HCT116 (cell line): ENCODE results near the gene PGBD5. TPM values are rescaled to one million over a fixed set of nuclear protein-coding genes. Genes with fewer than 3 reads are reported as not detected.

Source experiments
- ATAC-seq: fragments of 200-7000 bp; cut with Tn5 transposase; 2 replicates; pipeline ENCODE4 v1.9.1; 2020; ENCODE audit warnings: mild to moderate bottlenecking, moderate library complexity
- BruUV-seq: library from RNA; stranded (reverse); fragments of 400-500 nt; replicated peaks from 2 replicates; lab custom pipeline; 2021; lab: Mats Ljungman, UMichigan
- CTCF ChIA-PET: fragments of 300-600 bp; sonication (Branson Sonifier 250); formaldehyde crosslinking; loops from one replicate; lab custom pipeline; 2021; ENCODE audit warnings: antibody characterized with exemption; lab: Charles Lee
- POLR2A ChIA-PET: fragments of 300-600, 350-600 bp; sonication (Branson Sonifier 250); formaldehyde crosslinking; loops from one replicate; lab custom pipeline; 2021; ENCODE audit warnings: antibody characterized with exemption; lab: Charles Lee
- RAD21 ChIA-PET, 2 experiments: fragments of 300-600 bp; sonication (Branson Sonifier 250); formaldehyde crosslinking; loops; one replicate each; lab custom pipeline; 2023; ENCODE audit warnings: low total read pairs in 2 of 2; ENCODE audit not compliant: uncharacterized antibody in 2 of 2, unreplicated experiment in 2 of 2, low non-redundant PET in 1 of 2; lab: Charles Lee
- DNase-seq: peaks from one replicate; pipeline ENCODE4 v3.0.0-alpha.2; 2010; ENCODE audit warnings: low read depth, low spot score
- H2AFZ ChIP-seq: fragments of 200-600 bp; shearing (Covaris generic), sonication (generic); 2 replicates; pipeline ENCODE4 v1.6.1; 2017; ENCODE audit warnings: low read depth, mixed run types, mixed read lengths, antibody characterized with exemption, low read length; ENCODE audit not compliant: poor library complexity, severe bottlenecking
- H3K27ac ChIP-seq: 2 replicates; pipeline ENCODE4 v1.5.1; 2012; ENCODE audit warnings: low read depth, low read length
- H3K27me3 ChIP-seq: fragments of 200-600 bp; sonication (generic); 2 replicates; pipeline ENCODE4 v1.6.1; 2016; ENCODE audit warnings: mixed run types, low read length, mixed read lengths; ENCODE audit not compliant: insufficient read depth
- H3K36me3 ChIP-seq, 2 experiments: fragments of 200-500 bp in 1 of 2; fragments of 200-600 bp in 1 of 2; sonication (Bioruptor generic) in 1 of 2; sonication (generic) in 1 of 2; 2 replicates each; pipeline versions ENCODE4 v1.5.1 to v1.6.1; 2014 to 2016; ENCODE audit warnings: low read length in 2 of 2, inconsistent platforms in 1 of 2, mixed read lengths in 1 of 2, mixed run types in 1 of 2; ENCODE audit not compliant: insufficient read depth in 2 of 2, control insufficient read depth in 1 of 2
- H3K4me1 ChIP-seq, 2 experiments: fragments of 200-600 bp in 1 of 2; sonication (generic) in 1 of 2; 2 replicates each; pipeline versions ENCODE4 v1.5.1 to v1.6.1; 2012 to 2017; ENCODE audit warnings: low read length in 2 of 2, inconsistent platforms in 1 of 2, mild to moderate bottlenecking in 1 of 2, mixed read lengths in 1 of 2, mixed run types in 1 of 2, moderate library complexity in 1 of 2; ENCODE audit not compliant: insufficient read depth in 2 of 2, control insufficient read depth in 1 of 2
- H3K4me2 ChIP-seq: fragments of 200-600 bp; sonication (generic); 2 replicates; pipeline ENCODE4 v1.6.1; 2017; ENCODE audit warnings: mixed run types, low read length, mixed read lengths
- H3K4me3 ChIP-seq, 2 experiments: fragments of 200-600 bp in 1 of 2; sonication (generic) in 1 of 2; replicated peaks in 1 of 2; 2 replicates each; pipeline ENCODE4 v1.5.1; 2011 to 2016; ENCODE audit warnings: low read length in 2 of 2, control low read depth in 1 of 2, low read depth in 1 of 2, mild to moderate bottlenecking in 1 of 2, mixed read lengths in 1 of 2, mixed run types in 1 of 2
- H3K79me2 ChIP-seq: fragments of 200-600 bp; sonication (generic); 2 replicates; pipeline ENCODE4 v1.6.1; 2017; ENCODE audit warnings: mild to moderate bottlenecking, mixed run types, low read length, moderate library complexity, mixed read lengths; ENCODE audit not compliant: insufficient read depth
- H3K9ac ChIP-seq: fragments of 200-600 bp; sonication (generic); 2 replicates; pipeline ENCODE4 v1.6.1; 2016; ENCODE audit warnings: low read length, mixed read lengths
- H3K9me2 ChIP-seq: fragments of 200-600 bp; sonication (generic), shearing (Covaris generic); 2 replicates; pipeline ENCODE4 v1.6.1; 2017; ENCODE audit warnings: mixed run types, mild to moderate bottlenecking, moderate library complexity; ENCODE audit not compliant: insufficient read depth
- H3K9me3 ChIP-seq, 2 experiments: fragments of 200-500 bp in 1 of 2; fragments of 200-600 bp in 1 of 2; sonication (Bioruptor generic) in 1 of 2; sonication (generic) in 1 of 2; 2 replicates each; pipeline ENCODE4 v1.6.1; 2014 to 2017; ENCODE audit warnings: low read length in 2 of 2, mixed read lengths in 2 of 2, inconsistent platforms in 1 of 2, low read depth in 1 of 2, mild to moderate bottlenecking in 1 of 2, mixed run types in 1 of 2, moderate library complexity in 1 of 2; ENCODE audit not compliant: control insufficient read depth in 1 of 2, insufficient read depth in 1 of 2
- H4K20me1 ChIP-seq: fragments of 200-600 bp; sonication (generic), shearing (Covaris generic); 2 replicates; pipeline ENCODE4 v1.6.1; 2017; ENCODE audit warnings: mixed run types, mild to moderate bottlenecking, moderate library complexity; ENCODE audit not compliant: insufficient read depth
- CBX3 ChIP-seq: IDR thresholded peaks from 2 replicates; pipeline ENCODE4 v1.6.1; 2012; ENCODE audit warnings: low read depth
- EGR1 ChIP-seq: IDR thresholded peaks from 2 replicates; pipeline ENCODE4 v1.6.1; 2012; ENCODE audit warnings: low read depth
- EZH2 ChIP-seq: fragments of 200-600 bp; sonication (generic); IDR thresholded peaks from 2 replicates; pipeline ENCODE4 v1.6.1; 2017; ENCODE audit warnings: antibody characterized with exemption, mixed run types
- EZH2phosphoT487 ChIP-seq: fragments of 200-600 bp; IDR thresholded peaks from 2 replicates; pipeline ENCODE4 v1.6.1; 2018; ENCODE audit warnings: antibody characterized with exemption, borderline replicate concordance
- FOSL1 ChIP-seq: IDR thresholded peaks from 2 replicates; pipeline ENCODE4 v1.6.1; 2012; ENCODE audit warnings: low read depth
- JUND ChIP-seq: IDR thresholded peaks from 2 replicates; pipeline ENCODE4 v1.6.1; 2012
- POLR2A ChIP-seq: IDR thresholded peaks from 2 replicates; pipeline ENCODE4 v1.7.0; 2011; ENCODE audit warnings: borderline replicate concordance; ENCODE audit not compliant: insufficient read depth, insufficient read length; ENCODE audit errors: extremely low read depth
- POLR2AphosphoS5 ChIP-seq: IDR thresholded peaks from 2 replicates; pipeline ENCODE4 v1.6.1; 2011; ENCODE audit warnings: mild to moderate bottlenecking, low read depth, low read length, moderate library complexity
- RAD21 ChIP-seq: IDR thresholded peaks from 2 replicates; pipeline ENCODE4 v1.6.1; 2012; ENCODE audit warnings: low read depth, mild to moderate bottlenecking
- SIN3A ChIP-seq: IDR thresholded peaks from 2 replicates; pipeline ENCODE4 v1.6.1; 2012; ENCODE audit warnings: low read depth
- SRF ChIP-seq: IDR thresholded peaks from 2 replicates; pipeline ENCODE4 v1.6.1; 2012; ENCODE audit warnings: low read depth
- ZFX ChIP-seq: fragments of 450-650 bp; IDR thresholded peaks from 2 replicates; pipeline ENCODE4 v1.6.1; 2017
- ZNF274 ChIP-seq: fragments of 200-500 bp; sonication (Bioruptor generic); IDR thresholded peaks from 2 replicates; pipeline ENCODE4 v1.6.1; 2014; ENCODE audit warnings: mild to moderate bottlenecking, low read depth, low read length, inconsistent platforms
- intact Hi-C: fragments of 100-400 bp; cut with micrococcal nuclease; formaldehyde crosslinking; loops from 2 replicates; pipeline ENCODE4 v1.10.0; 2022
- total RNA-seq: library from RNA; stranded (reverse); gene quantifications from one replicate; pipeline ENCODE4 v1.2.1, GENCODE V29; 2021; ENCODE audit not compliant: unreplicated experiment
- TF ChIP-seq, protein P1 (sequence below): IDR thresholded peaks from 2 replicates; pipeline ENCODE4 v1.6.1; 2012
- TF ChIP-seq, protein P2 (sequence below): IDR thresholded peaks from 2 replicates; pipeline ENCODE4 v1.6.1; 2012; ENCODE audit warnings: low read depth
- TF ChIP-seq, protein P3 (sequence below): IDR thresholded peaks from 2 replicates; pipeline ENCODE4 v1.6.1; 2012
- TF ChIP-seq, protein P4 (sequence below): IDR thresholded peaks from 2 replicates; pipeline ENCODE4 v1.6.1; 2011; ENCODE audit warnings: mild to moderate bottlenecking, low read length, moderate library complexity; ENCODE audit not compliant: insufficient replicate concordance; ENCODE audit errors: extremely low read depth

Gene PGBD5
- total RNA-seq, 1 experiment from 2014 or later: 0.27 TPM

DNA sequence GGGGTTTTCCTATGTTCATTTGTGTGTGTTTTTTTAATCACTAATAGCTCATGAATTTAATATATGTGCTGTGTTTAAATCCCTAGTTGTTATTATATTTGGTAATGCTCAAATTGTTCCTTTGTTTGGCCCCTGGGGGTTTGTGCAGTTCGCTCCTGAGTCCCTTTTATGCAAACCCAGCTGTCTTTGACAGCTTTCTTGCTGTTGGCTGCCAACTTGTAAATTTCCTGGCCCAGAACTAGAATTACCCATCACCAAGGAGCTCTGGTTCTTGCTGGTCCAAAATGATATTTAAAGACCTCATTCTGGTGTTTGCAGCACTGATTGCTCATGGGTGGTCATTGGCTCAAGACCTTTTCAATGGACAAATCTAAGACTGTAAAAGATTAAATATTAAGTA lies 39.6 kb upstream of the PGBD5 start:
- intact Hi-C loops: no loop called here
- DNase-seq: no peak
- H3K9me3 ChIP-seq: no peaks in the 10 kb centered on the region
- H3K36me3 ChIP-seq: no peaks in the 10 kb centered on the region
- no peak overlapping the region for H3K9ac ChIP-seq
- ChIA-PET POLR2A (no interaction called here), RAD21 (no interaction called here), CTCF (no interaction called here)
- no peak overlapping the region for H2AFZ ChIP-seq
- no peaks in the 10 kb centered on the region for H3K79me2 ChIP-seq
- H3K9me2 ChIP-seq: no peaks in the 10 kb centered on the region
- TF ChIP-seq, protein P1, sequence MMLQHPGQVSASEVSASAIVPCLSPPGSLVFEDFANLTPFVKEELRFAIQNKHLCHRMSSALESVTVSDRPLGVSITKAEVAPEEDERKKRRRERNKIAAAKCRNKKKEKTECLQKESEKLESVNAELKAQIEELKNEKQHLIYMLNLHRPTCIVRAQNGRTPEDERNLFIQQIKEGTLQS: no peak
- no peak for TF ChIP-seq EZH2
- H3K27me3 ChIP-seq: peaks cover 27% of the 10 kb centered on the region
- no peak overlapping the region for H3K4me2 ChIP-seq
- no TSS peak for BruUV-seq
- no peaks in the 10 kb centered on the region for H4K20me1 ChIP-seq
- no peak overlapping the region for H3K4me3 ChIP-seq
- H3K27ac ChIP-seq: no peak overlapping the region
- no peaks in the 10 kb centered on the region for H3K4me1 ChIP-seq
- no peak for ATAC-seq

DNA sequence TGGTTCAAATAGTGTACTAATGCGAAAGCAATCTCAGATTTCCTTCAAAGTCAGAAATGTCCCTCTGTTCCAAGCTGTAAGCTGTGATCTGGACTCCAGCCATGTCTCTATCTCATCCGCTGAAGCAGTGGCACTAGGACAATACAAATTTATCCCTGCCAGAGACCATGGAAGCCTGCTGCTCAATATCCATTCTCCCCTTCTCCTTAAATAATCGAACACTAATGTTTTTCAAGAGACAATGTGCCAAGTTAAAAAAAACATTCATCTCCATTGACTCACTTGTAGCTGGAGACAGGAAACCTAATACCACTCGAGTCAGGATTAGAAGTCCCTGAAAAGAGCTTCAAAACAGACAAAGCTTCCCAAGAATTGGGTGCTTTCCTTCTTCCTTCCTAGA lies 38.5 kb upstream of the PGBD5 start:
- intact Hi-C loops: no loop called here
- Histone ChIP-seq H3K27me3 (peaks cover 38% of the 10 kb centered on the region), H3K9ac (no peak overlapping the region), H2AFZ (no peak overlapping the region), H3K79me2 (no peaks in the 10 kb centered on the region), H3K9me3 (no peaks in the 10 kb centered on the region), H3K4me1 (no peaks in the 10 kb centered on the region), H4K20me1 (no peaks in the 10 kb centered on the region), H3K9me2 (no peaks in the 10 kb centered on the region), H3K27ac (no peak overlapping the region), H3K4me2 (no peak overlapping the region), H3K36me3 (no peaks in the 10 kb centered on the region), H3K4me3 (no peak overlapping the region)
- ATAC-seq (no peak), DNase-seq (no peak)
- CTCF ChIA-PET: no interaction called here
- RAD21 ChIA-PET: no interaction called here
- POLR2A ChIA-PET: no interaction called here
- no TSS peak for BruUV-seq
- TF ChIP-seq EZH2 (no peak), POLR2A (no peak), ZFX (no peak), EGR1 (no peak), SIN3A (no peak), POLR2AphosphoS5 (no peak), RAD21 (no peak), EZH2phosphoT487 (no peak), FOSL1 (no peak), CBX3 (no peak), SRF (no peak), JUND (no peak), ZNF274 (no peak)
- TF ChIP-seq, protein P2, sequence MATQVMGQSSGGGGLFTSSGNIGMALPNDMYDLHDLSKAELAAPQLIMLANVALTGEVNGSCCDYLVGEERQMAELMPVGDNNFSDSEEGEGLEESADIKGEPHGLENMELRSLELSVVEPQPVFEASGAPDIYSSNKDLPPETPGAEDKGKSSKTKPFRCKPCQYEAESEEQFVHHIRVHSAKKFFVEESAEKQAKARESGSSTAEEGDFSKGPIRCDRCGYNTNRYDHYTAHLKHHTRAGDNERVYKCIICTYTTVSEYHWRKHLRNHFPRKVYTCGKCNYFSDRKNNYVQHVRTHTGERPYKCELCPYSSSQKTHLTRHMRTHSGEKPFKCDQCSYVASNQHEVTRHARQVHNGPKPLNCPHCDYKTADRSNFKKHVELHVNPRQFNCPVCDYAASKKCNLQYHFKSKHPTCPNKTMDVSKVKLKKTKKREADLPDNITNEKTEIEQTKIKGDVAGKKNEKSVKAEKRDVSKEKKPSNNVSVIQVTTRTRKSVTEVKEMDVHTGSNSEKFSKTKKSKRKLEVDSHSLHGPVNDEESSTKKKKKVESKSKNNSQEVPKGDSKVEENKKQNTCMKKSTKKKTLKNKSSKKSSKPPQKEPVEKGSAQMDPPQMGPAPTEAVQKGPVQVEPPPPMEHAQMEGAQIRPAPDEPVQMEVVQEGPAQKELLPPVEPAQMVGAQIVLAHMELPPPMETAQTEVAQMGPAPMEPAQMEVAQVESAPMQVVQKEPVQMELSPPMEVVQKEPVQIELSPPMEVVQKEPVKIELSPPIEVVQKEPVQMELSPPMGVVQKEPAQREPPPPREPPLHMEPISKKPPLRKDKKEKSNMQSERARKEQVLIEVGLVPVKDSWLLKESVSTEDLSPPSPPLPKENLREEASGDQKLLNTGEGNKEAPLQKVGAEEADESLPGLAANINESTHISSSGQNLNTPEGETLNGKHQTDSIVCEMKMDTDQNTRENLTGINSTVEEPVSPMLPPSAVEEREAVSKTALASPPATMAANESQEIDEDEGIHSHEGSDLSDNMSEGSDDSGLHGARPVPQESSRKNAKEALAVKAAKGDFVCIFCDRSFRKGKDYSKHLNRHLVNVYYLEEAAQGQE: no peak
- TF ChIP-seq, protein P3, sequence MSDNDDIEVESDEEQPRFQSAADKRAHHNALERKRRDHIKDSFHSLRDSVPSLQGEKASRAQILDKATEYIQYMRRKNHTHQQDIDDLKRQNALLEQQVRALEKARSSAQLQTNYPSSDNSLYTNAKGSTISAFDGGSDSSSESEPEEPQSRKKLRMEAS: no peak
- TF ChIP-seq, protein P4, sequence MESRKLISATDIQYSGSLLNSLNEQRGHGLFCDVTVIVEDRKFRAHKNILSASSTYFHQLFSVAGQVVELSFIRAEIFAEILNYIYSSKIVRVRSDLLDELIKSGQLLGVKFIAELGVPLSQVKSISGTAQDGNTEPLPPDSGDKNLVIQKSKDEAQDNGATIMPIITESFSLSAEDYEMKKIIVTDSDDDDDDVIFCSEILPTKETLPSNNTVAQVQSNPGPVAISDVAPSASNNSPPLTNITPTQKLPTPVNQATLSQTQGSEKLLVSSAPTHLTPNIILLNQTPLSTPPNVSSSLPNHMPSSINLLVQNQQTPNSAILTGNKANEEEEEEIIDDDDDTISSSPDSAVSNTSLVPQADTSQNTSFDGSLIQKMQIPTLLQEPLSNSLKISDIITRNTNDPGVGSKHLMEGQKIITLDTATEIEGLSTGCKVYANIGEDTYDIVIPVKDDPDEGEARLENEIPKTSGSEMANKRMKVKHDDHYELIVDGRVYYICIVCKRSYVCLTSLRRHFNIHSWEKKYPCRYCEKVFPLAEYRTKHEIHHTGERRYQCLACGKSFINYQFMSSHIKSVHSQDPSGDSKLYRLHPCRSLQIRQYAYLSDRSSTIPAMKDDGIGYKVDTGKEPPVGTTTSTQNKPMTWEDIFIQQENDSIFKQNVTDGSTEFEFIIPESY: no peak
- TF ChIP-seq, protein P1: no peak
